ENCODE measurements around the gene C10orf71.

C10orf71 gene

GRCh38 chr10:49361735-49362568 is 63.0 kb downstream of the C10orf71 start:
- DNase-seq (ENCODE audit: low read depth), result no peak

- DNase-seq (ENCODE audit: low read depth), result no peak
Observed at GRCh38 chr10:49362596-49363260, 63.8 kb downstream of the C10orf71 start.

GRCh38 chr10:49363309-49364031 is 64.5 kb downstream of the C10orf71 start:
- DNase-seq (ENCODE audit: low read depth), result no peak

- no peak for DNase-seq (ENCODE audit: low read depth)
Observed at GRCh38 chr10:49364051-49364450, 65.1 kb downstream of the C10orf71 start.

- DNase-seq (ENCODE audit: low read depth), result no peak
Observed at GRCh38 chr10:49364747-49365146, 65.8 kb downstream of the C10orf71 start.

- no peak for DNase-seq (ENCODE audit: low read depth)
Observed at GRCh38 chr10:49365275-49365674, 66.3 kb downstream of the C10orf71 start.

GRCh38 chr10:49365675-49366415 is 66.9 kb downstream of the C10orf71 start:
- no peak for DNase-seq (ENCODE audit: low read depth)

- no peak for DNase-seq (ENCODE audit: low read depth)
Observed at GRCh38 chr10:49366460-49366859, 67.5 kb downstream of the C10orf71 start.

GRCh38 chr10:49367600-49367999 is 68.6 kb downstream of the C10orf71 start:
- no peak for DNase-seq (ENCODE audit: low read depth)

- no peak for DNase-seq (ENCODE audit: low read depth)
Observed at GRCh38 chr10:49368256-49368655, 69.3 kb downstream of the C10orf71 start.

- DNase-seq (ENCODE audit: low read depth), result no peak
Observed at GRCh38 chr10:49369216-49370162, 70.5 kb downstream of the C10orf71 start.

- no peak for DNase-seq (ENCODE audit: low read depth)
Observed at GRCh38 chr10:49370326-49371100, 71.5 kb downstream of the C10orf71 start.

- no peak for DNase-seq (ENCODE audit: low read depth)
Observed at GRCh38 chr10:49371967-49372366, 73.0 kb downstream of the C10orf71 start.

GRCh38 chr10:49373361-49373760 is 74.4 kb downstream of the C10orf71 start:
- no peak for DNase-seq (ENCODE audit: low read depth)

- DNase-seq (ENCODE audit: low read depth), result no peak
Observed at GRCh38 chr10:49374740-49375139, 75.8 kb downstream of the C10orf71 start.

- no peak for DNase-seq (ENCODE audit: low read depth)
Observed at GRCh38 chr10:49375611-49376010, 76.6 kb downstream of the C10orf71 start.
